SK-N-SH treated with all-trans-retinoic acid at 6 μM for 48 hours (cell line): Measurements from ENCODE around the gene ATG13.

Experiments used
- ATAC-seq: fragments of 200-7000 bp; cut with Tn5 transposase; 3 replicates; pipeline ENCODE4 v1.9.1; 2020; ENCODE audit warnings: mild to moderate bottlenecking, moderate library complexity
- ARNTL ChIP-seq: fragments of 450-650 bp; formaldehyde crosslinking; IDR thresholded peaks from 2 replicates; pipeline ENCODE4 v1.5.0; 2020; ENCODE audit warnings: low read depth, mild to moderate bottlenecking, moderate library complexity, borderline replicate concordance
- BACH2 ChIP-seq: fragments of 250-450 bp; sonication (Bioruptor Pico); IDR thresholded peaks from 2 replicates; pipeline ENCODE4 v1.9.0; 2021; ENCODE audit warnings: mild to moderate bottlenecking, borderline replicate concordance
- CREB5 ChIP-seq: fragments of 250-450 bp; sonication (Bioruptor Pico); IDR thresholded peaks from 2 replicates; pipeline ENCODE4 v1.5.1; 2020; ENCODE audit warnings: low read depth, mild to moderate bottlenecking, moderate library complexity
- CSDC2 ChIP-seq: fragments of 250-450 bp; sonication (Bioruptor Pico); IDR thresholded peaks from 2 replicates; pipeline ENCODE4 v1.5.0; 2020; ENCODE audit warnings: mild to moderate bottlenecking, moderate library complexity
- CSRNP3 ChIP-seq: fragments of 250-450 bp; sonication (Bioruptor Pico); IDR thresholded peaks from 2 replicates; pipeline ENCODE4 v1.5.1; 2021; ENCODE audit warnings: mild to moderate bottlenecking, moderate library complexity
- ESRRG ChIP-seq: fragments of 250-450 bp; sonication (Bioruptor Pico); IDR thresholded peaks from 2 replicates; pipeline ENCODE4 v1.6.1; 2021; ENCODE audit warnings: mild to moderate bottlenecking
- GLIS3 ChIP-seq: fragments of 250-450 bp; sonication (Bioruptor Pico); IDR thresholded peaks from 2 replicates; pipeline ENCODE4 v1.5.0; 2020; ENCODE audit warnings: mild to moderate bottlenecking, moderate library complexity
- ISL1 ChIP-seq: fragments of 250-450 bp; sonication (Bioruptor Pico); IDR thresholded peaks from 2 replicates; pipeline ENCODE4 v2.1.2; 2022; ENCODE audit warnings: mild to moderate bottlenecking, moderate library complexity
- OSR1 ChIP-seq: fragments of 250-450 bp; sonication (Bioruptor Pico); IDR thresholded peaks from 2 replicates; pipeline ENCODE4 v1.8.0; 2022; ENCODE audit warnings: moderate library complexity, mild to moderate bottlenecking, inconsistent platforms
- PATZ1 ChIP-seq: fragments of 250-450 bp; sonication (Bioruptor Pico); IDR thresholded peaks from 2 replicates; pipeline ENCODE4 v1.8.0; 2020; ENCODE audit warnings: mild to moderate bottlenecking, moderate library complexity, borderline replicate concordance
- POU6F1 ChIP-seq: fragments of 250-450 bp; sonication (Bioruptor Pico); IDR thresholded peaks from 2 replicates; pipeline ENCODE4 v1.8.0; 2021; ENCODE audit warnings: low read depth, mild to moderate bottlenecking, moderate library complexity, borderline replicate concordance
- PPARA ChIP-seq: fragments of 250-450 bp; sonication (Bioruptor Pico); IDR thresholded peaks from 2 replicates; pipeline ENCODE4 v1.5.0; 2020; ENCODE audit warnings: mild to moderate bottlenecking, borderline replicate concordance
- RARB ChIP-seq: fragments of 250-450 bp; sonication (Bioruptor Pico); IDR thresholded peaks from 2 replicates; pipeline ENCODE4 v1.8.0; 2021; ENCODE audit warnings: mild to moderate bottlenecking, moderate library complexity
- SNAI2 ChIP-seq: fragments of 250-450 bp; sonication (Bioruptor Pico); IDR thresholded peaks from 2 replicates; pipeline ENCODE4 v1.5.0; 2020; ENCODE audit warnings: mild to moderate bottlenecking, moderate library complexity
- TCF4 ChIP-seq: fragments of 250-450 bp; sonication (Bioruptor Pico); IDR thresholded peaks from 2 replicates; pipeline ENCODE4 v1.8.0; 2021; ENCODE audit warnings: mild to moderate bottlenecking, moderate library complexity, borderline replicate concordance
- TOX ChIP-seq: fragments of 250-450 bp; sonication (Bioruptor Pico); IDR thresholded peaks from 2 replicates; pipeline ENCODE4 v1.8.0; 2021; ENCODE audit warnings: mild to moderate bottlenecking, moderate library complexity, borderline replicate concordance
- TSHZ2 ChIP-seq: fragments of 250-450 bp; sonication (Bioruptor Pico); IDR thresholded peaks from 2 replicates; pipeline ENCODE4 v1.5.0; 2020; ENCODE audit warnings: mild to moderate bottlenecking, moderate library complexity
- ZC3H10 ChIP-seq: fragments of 250-450 bp; sonication (Bioruptor Pico); IDR thresholded peaks from 2 replicates; pipeline ENCODE4 v1.5.1; 2021; ENCODE audit warnings: mild to moderate bottlenecking, moderate library complexity
- ZFP3 ChIP-seq: fragments of 250-450 bp; sonication (Bioruptor Pico); IDR thresholded peaks from 2 replicates; pipeline ENCODE4 v1.5.0; 2020; ENCODE audit warnings: mild to moderate bottlenecking, moderate library complexity
- ZFP30 ChIP-seq: fragments of 450-650 bp; formaldehyde crosslinking; IDR thresholded peaks from 2 replicates; pipeline ENCODE4 v1.5.0; 2022; ENCODE audit warnings: mild to moderate bottlenecking, moderate library complexity
- ZNF565 ChIP-seq: fragments of 450-650 bp; formaldehyde crosslinking; conservative IDR thresholded peaks from 2 replicates; pipeline ENCODE4 v1.5.0; 2020; ENCODE audit warnings: low read depth, mild to moderate bottlenecking, moderate library complexity
- ZNF8 ChIP-seq: fragments of 450-650 bp; formaldehyde crosslinking; IDR thresholded peaks from 2 replicates; pipeline ENCODE4 v1.5.0; 2020; ENCODE audit warnings: mild to moderate bottlenecking, moderate library complexity

ATG13 gene

GRCh38 chr11:46594374-46594700 is 23.0 kb upstream of the ATG13 start:
- TF ChIP-seq TCF4 (CRISPR knock-in tag) (no peak), PATZ1 (CRISPR knock-in tag) (no peak), CSRNP3 (CRISPR knock-in tag) (no peak), ZC3H10 (CRISPR knock-in tag) (no peak), ZFP30 (CRISPR knock-in tag) (no peak), ZFP3 (no peak), CSDC2 (no peak)
- ATAC-seq: no peak

GRCh38 chr11:46594785-46595184 is 22.6 kb upstream of the ATG13 start:
- TF ChIP-seq ESRRG (CRISPR knock-in tag) (no peak), ZNF565 (CRISPR knock-in tag) (no peak), ISL1 (CRISPR knock-in tag) (no peak), POU6F1 (CRISPR knock-in tag) (no peak), TCF4 (CRISPR knock-in tag) (no peak), RARB (CRISPR knock-in tag) (no peak), CSDC2 (no peak), TOX (CRISPR knock-in tag) (no peak), GLIS3 (CRISPR knock-in tag) (no peak), OSR1 (CRISPR knock-in tag) (no peak), ZNF8 (no peak), CSRNP3 (CRISPR knock-in tag) (no peak), ZFP3 (no peak), ZC3H10 (CRISPR knock-in tag) (no peak), ZFP30 (CRISPR knock-in tag) (no peak), ARNTL (CRISPR knock-in tag) (no peak), TSHZ2 (CRISPR knock-in tag) (no peak), BACH2 (CRISPR knock-in tag) (no peak), CREB5 (CRISPR knock-in tag) (no peak)
- ATAC-seq: no peak

GRCh38 chr11:46597155-46597554 is 20.2 kb upstream of the ATG13 start:
- no peak for ATAC-seq
- TF ChIP-seq ZFP3 (no peak), OSR1 (CRISPR knock-in tag) (no peak), TOX (CRISPR knock-in tag) (no peak), GLIS3 (CRISPR knock-in tag) (no peak), CREB5 (CRISPR knock-in tag) (no peak), SNAI2 (CRISPR knock-in tag) (no peak), PATZ1 (CRISPR knock-in tag) (no peak), PPARA (no peak), ZNF8 (no peak), CSDC2 (no peak), BACH2 (CRISPR knock-in tag) (no peak), ARNTL (CRISPR knock-in tag) (no peak)
